Heart right ventricle (tissue), 16 donors: ENCODE measurements around the gene NSF. TPM values are rescaled to one million over a fixed set of nuclear protein-coding genes. Genes with fewer than 3 reads are reported as not detected.

Experiments used
- ATAC-seq, 8 donors: fragments of 200-7000 bp; cut with Tn5 transposase; one replicate each; pipeline ENCODE4 v1.9.1; 2020; ENCODE audit warnings: mild to moderate bottlenecking in 8 of 8, moderate library complexity in 8 of 8, moderate number of reproducible peaks in 1 of 8
- DNase-seq, 2 donors: peaks; one replicate each; pipeline ENCODE4 v3.0.0-alpha.2; 2020
- H3K27ac ChIP-seq, 10 donors: fragments of 200-600 bp; sonication (generic) in 2 of 10; one replicate each; pipeline versions ENCODE4 v1.5.0 to v1.8.0; 2020 to 2022; ENCODE audit warnings: mild to moderate bottlenecking in 3 of 10
- H3K27me3 ChIP-seq, 7 donors: fragments of 200-600 bp; one replicate each; pipeline ENCODE4 v1.8.0; 2021 to 2022; ENCODE audit warnings: mild to moderate bottlenecking in 2 of 7
- H3K36me3 ChIP-seq, 9 donors: fragments of 200-600 bp; sonication (generic) in 1 of 9; one replicate each; pipeline versions ENCODE4 v1.5.0 to v1.8.0; 2020 to 2022; ENCODE audit warnings: mild to moderate bottlenecking in 2 of 9
- H3K4me1 ChIP-seq, 9 donors: fragments of 200-600 bp; sonication (generic) in 1 of 9; one replicate each; pipeline versions ENCODE4 v1.5.0 to v1.8.0; 2020 to 2022; ENCODE audit warnings: mild to moderate bottlenecking in 4 of 9
- H3K4me3 ChIP-seq, 10 donors: fragments of 200-600 bp; sonication (generic) in 2 of 10; one replicate each; pipeline versions ENCODE4 v1.5.0 to v1.8.0; 2020 to 2022; ENCODE audit warnings: mild to moderate bottlenecking in 7 of 10, moderate library complexity in 2 of 10
- H3K9me3 ChIP-seq, 11 donors: fragments of 200-600 bp in 10 of 11; sonication (generic) in 2 of 11; one replicate each; pipeline versions ENCODE4 v1.5.0 to v1.8.0; 2013 to 2022; ENCODE audit warnings: mild to moderate bottlenecking in 2 of 11, control low read depth in 1 of 11, moderate library complexity in 1 of 11
- CTCF ChIP-seq, 9 donors: fragments of 200-600 bp; sonication (generic) in 2 of 9; IDR thresholded peaks; one replicate each; pipeline versions ENCODE4 v1.5.0 to v1.8.0; 2021 to 2022; ENCODE audit warnings: antibody characterized with exemption in 9 of 9, mild to moderate bottlenecking in 5 of 9, moderate library complexity in 1 of 9
- WGBS, 2 donors: extraction: QIAGEN DNeasy Blood & Tissue Kit; methylation state at CpG; one replicate each; pipeline ENCODE4 v1.1.7; 2013; ENCODE audit warnings: inconsistent platforms in 1 of 2; 5-methylcytosine and 5-hydroxymethylcytosine counted together
- intact Hi-C, 10 donors: fragments of 100-400 bp; cut with DNase I; formaldehyde crosslinking; loops; one replicate each; pipeline versions ENCODE4 v1.11.1 to v1.14.2; 2022
- polyA plus RNA-seq, 2 donors: library from polyadenylated mRNA; stranded (reverse); fragments of 200-250 nt; gene quantifications; one replicate each; pipeline ENCODE4 v1.2.3, GENCODE V29; 2013
- total RNA-seq, 10 donors: library from RNA; stranded (reverse); fragmentation: NEBNext Ultra II Directional in 3 of 10; extraction: Animal tissue kit (Norgen Biotek cat#: 25700) in 3 of 10; gene quantifications; one replicate each; pipeline versions ENCODE4 v1.2.1 to v1.2.4, GENCODE V29; 2021 to 2023
- donor health status: Arrhythmogenic right ventricular cardiomyopathy.
- donor health status: ischemic (EF 13 %, LVEDD 7.1; RV severe dilation, severe dysfunction).
- donor health status: healthy with polysubstance abuse.
- donor health status: DM: no; HTN: yes; CAD: no.
- donor health status: DM: no; HTN: no; CAD: no.
- donor health status: ischemic (EF 25% LVEDD 6.9; RV normal size, moderate dysfunction).
- donor health status: ischemic (EF 25% LVEDD 5.7; RV mildly dilated, moderate dysfunction).
- donor health status: healthy.
- donor health status: DM: yes; HTN: yes; CAD: no.
- donor health status: Ischemic cardiomyopathy.
- donor health status: ischemic (EF 35%, LVEDD 5.7; RV mildly dilated, moderate dysfunction).
- donor health status: nonischemic (EF 11% LVEDD 7.7; RV severe dilation, severe dysfunction).
- donor health status: DM: yes; HTN: yes; CAD: no.
- donor health status: PGD.
- donor health status: ischemic (EF 29% LVEDD 5.4; RV normal size, mild dysfunction).
- donor health status: nonischemic (EF 23%, LVEDD 6.1; RV moderate dilation, normal function).

The NSF gene
- total and polyA plus RNA-seq, 12 donors = 4.5 to 28.0 (median 19.6) TPM

GRCh38 chr17:46788300-46788699 is 197.8 kb downstream of the NSF start:
- peaks cover 0 to 47% (median 42%) of the 10 kb centered on the region in 7 donors for H3K27me3 ChIP-seq
- no peak overlapping the region for H3K4me3 ChIP-seq
- H3K4me1 ChIP-seq = no peaks in the 10 kb centered on the region
- intact Hi-C loops = loop anchor here in 1 of 10 donors (10.0 kb wide), 1 partner anchor 47 kb away; no protein-coding TSS in a partner anchor
- no peak for ATAC-seq
- no peak for TF ChIP-seq CTCF (IDR thresholded peaks at IDR 0.05)
- WGBS, 2 donors = 94% methylated on average over 5 of the region's 5 CpGs
- DNase-seq = no peak
- H3K36me3 ChIP-seq = no peaks in the 10 kb centered on the region
- no peak overlapping the region for H3K27ac ChIP-seq
- peaks cover 0 to 8% (median 0%) of the 10 kb centered on the region in 11 donors for H3K9me3 ChIP-seq

DNA sequence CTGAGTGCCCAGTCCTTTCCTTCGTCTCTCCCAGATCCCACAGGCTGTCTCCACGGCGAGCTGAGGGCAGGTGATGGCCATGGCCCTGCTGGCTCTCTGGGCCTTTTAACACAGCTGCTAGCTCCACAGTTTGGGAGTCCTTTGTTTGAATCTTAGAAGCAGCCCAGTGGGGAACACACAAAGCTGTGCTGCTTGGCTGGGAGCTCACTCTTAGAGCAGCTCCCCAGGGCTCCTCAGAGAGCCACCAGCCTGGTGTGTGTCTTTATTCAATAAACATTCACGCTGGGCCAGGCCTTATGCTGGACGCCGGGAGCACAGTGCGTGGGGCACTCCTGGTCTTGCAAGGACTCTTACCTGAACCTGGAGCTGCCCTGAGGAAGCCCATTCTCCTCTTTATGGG is 198.3 kb downstream of the NSF start:
- intact Hi-C loops = loop anchor here in 1 of 10 donors (10.0 kb wide), 1 partner anchor 46 kb away; no protein-coding TSS in a partner anchor
- 85 to 87% methylated on average over 7 of the region's 7 CpGs for WGBS, 2 donors
- Histone ChIP-seq H3K4me1 (no peaks in the 10 kb centered on the region), H3K27me3 (peaks cover 0 to 52% (median 45%) of the 10 kb centered on the region in 7 donors), H3K27ac (no peak overlapping the region), H3K9me3 (peaks cover 0 to 8% (median 0%) of the 10 kb centered on the region in 11 donors), H3K36me3 (no peaks in the 10 kb centered on the region), H3K4me3 (no peak overlapping the region)
- no peak for ATAC-seq
- DNase-seq = no peak
- TF ChIP-seq CTCF (IDR thresholded peaks at IDR 0.05) = no peak

DNA sequence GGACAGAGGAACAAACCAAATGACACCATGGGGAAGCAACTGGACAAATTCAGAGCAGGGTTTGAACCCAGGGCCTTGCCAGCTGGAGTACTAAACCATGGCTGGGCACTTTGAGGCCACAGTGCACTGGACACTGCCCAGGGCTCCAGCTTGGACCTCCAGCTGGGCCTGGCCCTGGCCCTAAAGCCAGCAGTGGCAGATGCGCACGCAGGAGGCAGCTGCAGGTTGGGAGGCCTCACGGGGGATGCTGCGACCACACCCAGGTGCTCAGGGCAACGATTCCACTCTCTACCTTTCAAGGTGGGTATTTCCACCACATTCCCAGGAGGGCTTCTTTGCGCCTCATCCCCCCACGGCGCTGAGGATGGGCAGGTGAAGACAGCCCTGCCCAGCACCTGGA is 199.1 kb downstream of the NSF start:
- 87 to 93% methylated on average over 8 of the region's 8 CpGs for WGBS, 2 donors

GRCh38 chr17:46790216-46790615 is 199.7 kb downstream of the NSF start:
- no peak overlapping the region for H3K27ac ChIP-seq
- 53 to 60% methylated on average over 3 of the region's 3 CpGs for WGBS, 2 donors
- H3K4me1 ChIP-seq = no peaks in the 10 kb centered on the region
- peaks cover 0 to 8% (median 0%) of the 10 kb centered on the region in 11 donors for H3K9me3 ChIP-seq
- intact Hi-C loops = loop anchor here in 1 of 10 donors (10.0 kb wide), 1 partner anchor 65 kb away; no protein-coding TSS in a partner anchor
- no peak overlapping the region for H3K4me3 ChIP-seq
- peaks cover 0 to 62% (median 51%) of the 10 kb centered on the region in 7 donors for H3K27me3 ChIP-seq
- no peaks in the 10 kb centered on the region for H3K36me3 ChIP-seq
- no peak for TF ChIP-seq CTCF (IDR thresholded peaks at IDR 0.05)
- ATAC-seq = no peak
- DNase-seq = no peak

More for the DNA sequence above, 199.1 kb downstream of the NSF start:
- Histone ChIP-seq H3K27ac (no peak overlapping the region), H3K4me1 (no peaks in the 10 kb centered on the region), H3K27me3 (peaks cover 0 to 59% (median 46%) of the 10 kb centered on the region in 7 donors), H3K36me3 (no peaks in the 10 kb centered on the region), H3K4me3 (no peak overlapping the region), H3K9me3 (peaks cover 0 to 8% (median 0%) of the 10 kb centered on the region in 11 donors)
- TF ChIP-seq CTCF (IDR thresholded peaks at IDR 0.05) = no peak
- intact Hi-C loops = loop anchor here in 1 of 10 donors (10.0 kb wide), 2 partner anchors 45 to 65 kb away; no protein-coding TSS in a partner anchor
- DNase-seq (no peak), ATAC-seq (no peak)
